HG03520 (cell line): ENCODE measurements around the gene SBK3.
"Not testable (repeated sequence)": the region's sequence is repeated elsewhere in the genome, so short reads cannot be mapped to it uniquely, and the experiment has no call there.

Source experiments
- ATAC-seq: cut with Tn5 transposase; IDR thresholded peaks from one replicate; pipeline ENCODE4 v1.9.1; 2021; ENCODE audit warnings: mild to moderate bottlenecking, moderate library complexity; ENCODE audit not compliant: unreplicated experiment

SBK3 gene

GRCh38 chr19:55545443-55545842 is at the start of gene SBK3:
SBK3 (minus strand) TSS chr19:55545543; CDS start chr19:55545543, 0 bp downstream.
- ATAC-seq = no peak

- ATAC-seq = no peak
Measured at GRCh38 chr19:55593096-55593772, 47.9 kb upstream of the SBK3 start.

- ATAC-seq = no peak
Measured at GRCh38 chr19:55592391-55593090, 47.2 kb upstream of the SBK3 start.

GRCh38 chr19:55591555-55591954 is 46.2 kb upstream of the SBK3 start:
- no peak for ATAC-seq

GRCh38 chr19:55590617-55591016 is 45.3 kb upstream of the SBK3 start:
- ATAC-seq = no peak

GRCh38 chr19:55590109-55590508 is 44.8 kb upstream of the SBK3 start:
- no peak for ATAC-seq

- ATAC-seq = no peak
Measured at GRCh38 chr19:55588738-55589137, 43.4 kb upstream of the SBK3 start.

GRCh38 chr19:55586976-55587668 is 41.8 kb upstream of the SBK3 start:
- peak; percentile 56 for ATAC-seq

GRCh38 chr19:55585658-55586339 is 40.5 kb upstream of the SBK3 start:
- ATAC-seq = no peak

- ATAC-seq = no peak
Measured at GRCh38 chr19:55584871-55585270, 39.5 kb upstream of the SBK3 start.

- not testable (repeated sequence) for ATAC-seq
Measured at GRCh38 chr19:55583897-55584296, 38.6 kb upstream of the SBK3 start.

- ATAC-seq = not testable (repeated sequence)
Measured at GRCh38 chr19:55582284-55582683, 36.9 kb upstream of the SBK3 start.

GRCh38 chr19:55581823-55582223 is 36.5 kb upstream of the SBK3 start:
- no peak for ATAC-seq

GRCh38 chr19:55581145-55581822 is 35.9 kb upstream of the SBK3 start:
- ATAC-seq = no peak

GRCh38 chr19:55580628-55581144 is 35.3 kb upstream of the SBK3 start, which contains the start of gene ZNF579:
ZNF579 (minus strand) TSS chr19:55580848; CDS start chr19:55579639, 1,209 bp downstream.
- no peak for ATAC-seq

- ATAC-seq = no peak
Measured at GRCh38 chr19:55579766-55580621, 34.7 kb upstream of the SBK3 start.

- ATAC-seq = no peak
Measured at GRCh38 chr19:55578761-55579747, 33.7 kb upstream of the SBK3 start.

GRCh38 chr19:55578031-55578760 is 32.9 kb upstream of the SBK3 start:
- ATAC-seq = no peak
